ENCODE results near the gene SHISA7.
"Not testable (repeated sequence)": the region's sequence is repeated elsewhere in the genome, so short reads cannot be mapped to it uniquely, and the experiment has no call there.

Gene SHISA7

DNA sequence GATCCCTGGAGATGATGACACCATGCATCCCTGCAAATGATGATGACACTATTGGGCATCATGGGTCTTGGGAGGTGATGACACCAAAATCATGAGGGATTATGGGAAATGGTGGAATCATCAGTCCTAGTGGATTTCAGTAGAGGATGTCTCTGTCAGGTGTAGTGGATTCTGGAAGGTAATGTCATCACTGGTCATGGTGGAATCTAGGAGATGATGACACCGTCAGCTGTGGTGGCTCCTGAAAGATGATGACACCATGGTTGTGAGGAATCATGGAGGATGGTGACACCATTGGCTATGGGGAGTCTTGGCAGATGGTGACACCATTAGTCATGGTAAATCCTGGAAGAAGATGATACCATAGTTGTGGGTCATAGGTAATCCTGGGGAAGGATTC lies 11.9 kb downstream of the SHISA7 start:
- H3K27ac ChIP-seq = no peak overlapping the region
- TF ChIP-seq, protein P1, sequence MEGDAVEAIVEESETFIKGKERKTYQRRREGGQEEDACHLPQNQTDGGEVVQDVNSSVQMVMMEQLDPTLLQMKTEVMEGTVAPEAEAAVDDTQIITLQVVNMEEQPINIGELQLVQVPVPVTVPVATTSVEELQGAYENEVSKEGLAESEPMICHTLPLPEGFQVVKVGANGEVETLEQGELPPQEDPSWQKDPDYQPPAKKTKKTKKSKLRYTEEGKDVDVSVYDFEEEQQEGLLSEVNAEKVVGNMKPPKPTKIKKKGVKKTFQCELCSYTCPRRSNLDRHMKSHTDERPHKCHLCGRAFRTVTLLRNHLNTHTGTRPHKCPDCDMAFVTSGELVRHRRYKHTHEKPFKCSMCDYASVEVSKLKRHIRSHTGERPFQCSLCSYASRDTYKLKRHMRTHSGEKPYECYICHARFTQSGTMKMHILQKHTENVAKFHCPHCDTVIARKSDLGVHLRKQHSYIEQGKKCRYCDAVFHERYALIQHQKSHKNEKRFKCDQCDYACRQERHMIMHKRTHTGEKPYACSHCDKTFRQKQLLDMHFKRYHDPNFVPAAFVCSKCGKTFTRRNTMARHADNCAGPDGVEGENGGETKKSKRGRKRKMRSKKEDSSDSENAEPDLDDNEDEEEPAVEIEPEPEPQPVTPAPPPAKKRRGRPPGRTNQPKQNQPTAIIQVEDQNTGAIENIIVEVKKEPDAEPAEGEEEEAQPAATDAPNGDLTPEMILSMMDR (conservative IDR thresholded peaks at IDR 0.05) = no peak

DNA sequence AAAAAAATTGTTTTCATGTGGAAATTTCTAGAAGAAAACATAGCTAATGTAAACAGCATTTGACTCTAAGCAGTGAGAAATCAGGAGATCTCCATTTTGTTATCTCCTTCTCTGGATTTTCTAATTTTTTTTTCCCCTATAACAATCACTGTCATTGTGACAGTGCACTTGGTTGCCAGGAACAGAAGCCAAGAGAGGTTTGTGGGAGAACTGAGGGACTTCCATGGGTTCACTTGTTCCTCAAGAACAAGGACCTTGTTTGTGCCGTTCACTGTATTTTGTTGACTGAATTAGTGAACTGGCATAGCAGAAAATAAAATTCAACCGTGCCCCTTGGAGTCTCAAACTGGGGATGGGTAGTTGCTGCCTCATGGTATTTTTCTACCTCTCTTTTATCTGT lies 17.1 kb downstream of the SHISA7 start:
- H3K27ac ChIP-seq = no peak overlapping the region
- TF ChIP-seq, protein P1 (conservative IDR thresholded peaks at IDR 0.05) = no peak

DNA sequence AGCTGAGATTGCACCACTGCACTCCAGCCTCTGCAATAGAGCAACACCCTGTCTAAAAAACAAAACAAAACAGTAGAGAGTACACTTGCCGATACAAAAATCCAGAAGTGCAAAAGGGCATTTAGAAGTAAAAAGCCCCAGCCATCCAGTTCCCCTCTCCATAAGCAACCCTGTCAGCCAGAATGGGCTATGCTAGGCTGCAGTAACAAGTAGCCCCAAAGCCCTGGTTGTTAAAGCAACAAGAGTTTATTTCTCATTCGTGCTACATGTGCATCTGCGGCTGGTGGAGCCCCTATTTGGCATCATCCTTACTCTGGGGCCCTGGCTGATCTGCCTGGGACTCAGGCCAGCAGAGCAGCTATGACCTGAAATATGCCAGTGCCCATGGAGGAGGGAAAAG lies 18.6 kb downstream of the SHISA7 start:
- no peak overlapping the region for H3K27ac ChIP-seq
- TF ChIP-seq, protein P1 (conservative IDR thresholded peaks at IDR 0.05) = no peak

DNA sequence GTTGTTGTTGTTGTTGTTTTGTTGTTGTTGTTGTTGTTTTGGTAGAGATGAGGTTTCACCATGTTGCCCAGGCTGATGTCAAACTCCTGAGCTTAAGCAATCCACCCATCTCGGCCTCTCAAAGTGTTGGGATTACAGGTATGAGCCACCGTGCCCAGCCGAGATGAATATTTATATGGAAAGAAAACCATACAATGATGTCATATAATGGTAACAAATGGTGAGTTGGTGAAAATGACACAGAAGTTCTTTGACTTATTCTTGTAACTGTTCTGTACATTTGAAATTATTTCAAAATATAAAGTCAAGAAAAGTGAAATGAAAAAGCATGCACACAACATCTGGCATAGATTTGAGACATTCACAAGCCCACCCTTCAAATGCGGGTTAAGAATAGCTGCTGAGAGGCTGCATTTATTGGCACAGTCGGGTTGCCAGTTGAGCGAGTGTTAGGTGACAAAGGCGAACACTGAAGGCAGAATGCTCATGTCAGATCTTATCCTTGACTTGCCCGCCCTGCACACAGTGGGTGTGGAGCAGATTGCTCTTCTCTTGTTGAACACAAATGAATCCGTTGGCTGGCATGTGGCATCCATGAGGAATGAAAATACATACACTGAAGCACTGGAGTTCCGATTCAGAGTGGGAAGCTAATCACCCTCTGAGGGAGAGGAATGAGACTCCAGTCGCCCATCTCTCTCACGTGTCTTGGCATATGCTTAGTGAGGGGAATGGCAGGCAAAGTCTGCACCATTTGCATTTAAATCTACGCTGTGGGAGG lies 19.7 kb downstream of the SHISA7 start:
- TF ChIP-seq, protein P1 (conservative IDR thresholded peaks at IDR 0.05) = no peak

DNA sequence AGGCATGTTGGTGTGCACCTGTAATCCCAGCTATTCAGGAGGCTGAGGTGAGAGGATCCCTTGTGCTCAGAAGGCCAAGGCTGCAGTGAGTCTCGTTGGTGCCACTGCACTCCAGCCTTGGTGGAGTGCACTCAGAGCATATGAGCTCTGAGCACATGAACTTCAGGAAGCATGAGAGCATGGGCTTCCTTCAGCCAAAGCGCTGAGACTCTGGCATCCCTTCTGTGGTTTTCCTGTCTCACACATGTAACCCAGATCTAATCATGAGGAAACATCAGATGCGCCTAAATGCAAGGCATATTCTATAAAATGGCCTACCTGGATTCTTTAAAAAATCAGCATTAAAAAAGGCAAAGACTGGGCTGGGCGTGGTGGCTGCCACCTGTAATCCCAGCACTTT lies 21.8 kb downstream of the SHISA7 start:
- H3K27ac ChIP-seq = not testable (repeated sequence)

More for the DNA sequence above, 19.7 kb downstream of the SHISA7 start:
- no peak overlapping the region for H3K27ac ChIP-seq

DNA sequence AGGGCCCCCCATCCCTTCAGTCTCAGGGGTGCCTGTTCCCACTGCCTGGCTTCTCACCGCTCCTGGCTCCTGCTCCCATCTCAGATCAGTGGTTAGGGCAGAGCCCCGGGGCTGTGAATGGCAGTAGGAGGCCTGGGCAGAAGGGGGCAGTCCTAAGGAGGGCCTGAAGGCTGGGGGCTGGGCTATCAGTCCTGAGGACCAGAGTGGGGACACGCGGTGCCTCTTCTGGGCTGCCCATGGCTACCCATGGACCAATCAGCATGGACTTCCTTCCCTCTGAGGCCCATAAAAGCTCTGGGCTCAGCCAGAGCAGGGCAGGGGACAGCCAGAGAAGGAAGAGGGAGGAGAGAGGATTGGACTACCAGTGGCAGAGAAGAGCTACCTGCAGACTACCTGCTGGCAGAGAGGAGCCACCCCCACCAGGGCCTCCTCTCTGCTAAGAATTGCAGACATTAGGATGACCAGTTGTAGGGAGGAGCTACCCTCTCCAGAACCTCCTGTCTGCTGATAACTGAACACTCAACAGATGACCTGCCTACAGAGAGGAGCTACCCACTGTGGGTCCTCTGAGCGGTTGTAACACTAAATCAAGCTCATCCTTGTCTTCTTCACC lies 23.4 kb downstream of the SHISA7 start:
- H3K27ac ChIP-seq = no peak overlapping the region
- TF ChIP-seq, protein P1 (conservative IDR thresholded peaks at IDR 0.05) = no peak

DNA sequence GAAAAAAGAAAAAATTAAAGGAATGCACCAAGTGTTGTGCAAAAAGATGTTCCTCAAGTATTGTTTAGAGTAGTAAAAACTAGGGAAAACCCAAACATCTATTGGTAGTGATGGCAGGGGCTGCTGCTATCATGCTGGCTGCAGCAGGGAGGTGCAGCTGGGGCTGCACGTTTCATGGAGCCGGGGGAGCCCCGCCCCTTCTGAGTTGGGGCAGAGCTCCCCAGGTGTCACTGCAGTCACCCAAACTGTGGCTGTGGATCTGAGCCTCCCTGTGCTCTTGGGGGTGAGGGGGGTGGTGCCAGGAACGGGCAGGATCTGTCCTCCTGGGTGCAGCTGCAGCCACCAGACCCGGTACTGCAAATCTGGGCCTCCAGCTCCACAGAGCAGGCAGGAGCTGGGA lies 24.0 kb downstream of the SHISA7 start:
- H3K27ac ChIP-seq = no peak overlapping the region
- TF ChIP-seq, protein P1 (conservative IDR thresholded peaks at IDR 0.05) = no peak

DNA sequence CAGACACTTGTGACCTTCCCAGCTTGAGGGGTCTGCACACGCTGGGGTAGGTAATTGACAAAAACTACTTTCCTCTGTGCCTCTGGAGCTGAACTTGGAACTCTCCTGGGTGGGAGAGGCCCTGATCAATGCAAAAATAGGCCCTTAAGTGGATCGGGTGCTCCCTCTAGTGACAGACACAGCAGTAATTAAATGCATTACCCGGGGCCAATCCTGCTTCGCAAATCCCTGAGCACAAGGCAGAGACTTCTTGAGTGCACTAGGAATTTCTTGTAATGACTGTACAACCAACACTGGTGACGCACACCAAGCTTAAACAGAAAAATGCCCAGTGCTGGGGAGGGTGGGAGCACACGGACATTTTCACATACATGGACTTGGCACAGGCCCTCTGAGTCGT lies 24.9 kb downstream of the SHISA7 start:
- TF ChIP-seq, protein P1 (conservative IDR thresholded peaks at IDR 0.05) = peak; percentile 89
- H3K27ac ChIP-seq = no peak overlapping the region
